ENCODE measurements around the gene MRPS16.
"Not testable (repeated sequence)": the region's sequence is repeated elsewhere in the genome, so short reads cannot be mapped to it uniquely, and the experiment has no call there.

The MRPS16 gene

GRCh38 chr10:73252445-73253224 lies at the start of gene MRPS16:
Gene MRPS16, minus strand, starts transcription at chr10:73252644. Its CDS starts 162 bp downstream, at chr10:73252482.
- peak; percentile 98 for DNase-seq (ENCODE audit: low read depth)

- DNase-seq (ENCODE audit: low read depth): no peak
Measured at GRCh38 chr10:73296946-73297345, 44.5 kb upstream of the MRPS16 start.

GRCh38 chr10:73293461-73293860 lies 41.0 kb upstream of the MRPS16 start:
- no peak for DNase-seq (ENCODE audit: low read depth)

GRCh38 chr10:73289958-73290357 lies 37.5 kb upstream of the MRPS16 start:
- no peak for DNase-seq (ENCODE audit: low read depth)

GRCh38 chr10:73287441-73287840 lies 35.0 kb upstream of the MRPS16 start:
- DNase-seq (ENCODE audit: low read depth): no peak

GRCh38 chr10:73281097-73281496 lies 28.7 kb upstream of the MRPS16 start:
- no peak for DNase-seq (ENCODE audit: low read depth)

- no peak for DNase-seq (ENCODE audit: low read depth)
Measured at GRCh38 chr10:73264423-73264822, 12.0 kb upstream of the MRPS16 start.

GRCh38 chr10:73263693-73264347 lies 11.4 kb upstream of the MRPS16 start:
- DNase-seq (ENCODE audit: low read depth): peak; percentile 54

- no peak for DNase-seq (ENCODE audit: low read depth)
Measured at GRCh38 chr10:73262880-73263555, 10.6 kb upstream of the MRPS16 start.

- DNase-seq (ENCODE audit: low read depth): peak; percentile 77
Measured at GRCh38 chr10:73262105-73262730, 9.8 kb upstream of the MRPS16 start.

GRCh38 chr10:73261362-73261995 lies 9.0 kb upstream of the MRPS16 start:
- no peak for DNase-seq (ENCODE audit: low read depth)

- not testable (repeated sequence) for DNase-seq (ENCODE audit: low read depth)
Measured at GRCh38 chr10:73258612-73259011, 6.2 kb upstream of the MRPS16 start.

GRCh38 chr10:73253225-73253555 lies 746 bp upstream of the MRPS16 start:
- no peak for DNase-seq (ENCODE audit: low read depth)

- peak; percentile 39 for DNase-seq (ENCODE audit: low read depth)
Measured at GRCh38 chr10:73251683-73252444, 580 bp downstream of the MRPS16 start.

GRCh38 chr10:73248259-73248724 lies 4.2 kb downstream of the MRPS16 start:
- DNase-seq (ENCODE audit: low read depth): no peak

- DNase-seq (ENCODE audit: low read depth): no peak
Measured at GRCh38 chr10:73247509-73248258, 4.8 kb downstream of the MRPS16 start.

GRCh38 chr10:73246646-73247508 lies 5.6 kb downstream of the MRPS16 start, which contains the start of gene DNAJC9:
Gene DNAJC9, minus strand, starts transcription at chr10:73247255. Its CDS starts 66 bp downstream, at chr10:73247189.
- peak; percentile 92 for DNase-seq (ENCODE audit: low read depth)

- DNase-seq (ENCODE audit: low read depth): no peak
Measured at GRCh38 chr10:73246322-73246645, 6.2 kb downstream of the MRPS16 start.

GRCh38 chr10:73244866-73245477 lies 7.5 kb downstream of the MRPS16 start:
- no peak for DNase-seq (ENCODE audit: low read depth)
